ENCODE results near the gene SMIM20. TPM values are rescaled to one million over a fixed set of nuclear protein-coding genes. Genes with fewer than 3 reads are reported as not detected.

The SMIM20 gene
- total RNA-seq, 1 experiment from 2014 or later = 34.8 TPM

- H3K27me3 ChIP-seq (replicated peaks) = no peaks in the 10 kb centered on the region
- no peaks in the 10 kb centered on the region for H3K9me3 ChIP-seq (replicated peaks)
- H3K4me3 ChIP-seq = no peak overlapping the region
- H3K4me1 ChIP-seq (replicated peaks) = peaks cover 13% of the 10 kb centered on the region
- H3K27ac ChIP-seq = no peak overlapping the region
- no peak for DNase-seq (ENCODE audit: low read depth in 1 of 2, low spot score in 2 of 2)
- no peaks in the 10 kb centered on the region for H3K36me3 ChIP-seq
Observed at GRCh38 chr4:25881193-25881592, 32.8 kb upstream of the SMIM20 start.

GRCh38 chr4:25882226-25882625 lies 31.8 kb upstream of the SMIM20 start:
- H3K36me3 ChIP-seq = no peaks in the 10 kb centered on the region
- H3K4me1 ChIP-seq (replicated peaks) = peaks cover 13% of the 10 kb centered on the region
- H3K27ac ChIP-seq = no peak overlapping the region
- DNase-seq (ENCODE audit: low read depth in 1 of 2, low spot score in 2 of 2) = no peak
- no peaks in the 10 kb centered on the region for H3K27me3 ChIP-seq (replicated peaks)
- H3K9me3 ChIP-seq (replicated peaks) = no peaks in the 10 kb centered on the region
- H3K4me3 ChIP-seq = no peak overlapping the region

DNA sequence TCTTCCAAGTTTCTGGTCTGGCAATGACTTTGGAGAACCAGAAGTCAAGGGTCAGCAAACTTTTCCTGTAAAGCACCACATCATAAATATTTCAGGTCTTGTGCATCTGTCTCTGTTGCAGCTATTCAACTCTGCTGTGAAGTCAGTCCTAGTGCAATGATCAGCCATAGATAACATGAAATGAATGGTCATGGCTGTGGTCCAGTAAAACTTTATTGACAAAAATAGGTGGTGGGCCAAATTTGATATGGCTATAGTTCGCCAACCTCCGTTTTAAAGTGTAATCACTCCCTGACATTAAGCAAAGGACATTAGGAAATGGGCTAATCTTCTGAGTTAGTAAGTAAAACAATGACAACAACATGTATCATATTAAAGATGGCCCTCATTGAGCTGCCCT lies 30.5 kb upstream of the SMIM20 start:
- H3K4me1 ChIP-seq (replicated peaks) = peaks cover 13% of the 10 kb centered on the region
- H3K9me3 ChIP-seq (replicated peaks) = no peaks in the 10 kb centered on the region
- no peak overlapping the region for H3K27ac ChIP-seq
- no peaks in the 10 kb centered on the region for H3K36me3 ChIP-seq
- no peak overlapping the region for H3K4me3 ChIP-seq
- no peak for DNase-seq (ENCODE audit: low read depth in 1 of 2, low spot score in 2 of 2)
- no peaks in the 10 kb centered on the region for H3K27me3 ChIP-seq (replicated peaks)

- Histone ChIP-seq H3K27me3 (replicated peaks) (no peaks in the 10 kb centered on the region), H3K9me3 (replicated peaks) (no peaks in the 10 kb centered on the region), H3K4me3 (no peak overlapping the region), H3K27ac (no peak overlapping the region), H3K36me3 (no peaks in the 10 kb centered on the region), H3K4me1 (replicated peaks) (peaks cover 13% of the 10 kb centered on the region)
- peak in 1 of 2 experiments; percentile 19 for DNase-seq (ENCODE audit: low read depth in 1 of 2, low spot score in 2 of 2)
Observed at GRCh38 chr4:25884031-25884782, 29.8 kb upstream of the SMIM20 start.

DNA sequence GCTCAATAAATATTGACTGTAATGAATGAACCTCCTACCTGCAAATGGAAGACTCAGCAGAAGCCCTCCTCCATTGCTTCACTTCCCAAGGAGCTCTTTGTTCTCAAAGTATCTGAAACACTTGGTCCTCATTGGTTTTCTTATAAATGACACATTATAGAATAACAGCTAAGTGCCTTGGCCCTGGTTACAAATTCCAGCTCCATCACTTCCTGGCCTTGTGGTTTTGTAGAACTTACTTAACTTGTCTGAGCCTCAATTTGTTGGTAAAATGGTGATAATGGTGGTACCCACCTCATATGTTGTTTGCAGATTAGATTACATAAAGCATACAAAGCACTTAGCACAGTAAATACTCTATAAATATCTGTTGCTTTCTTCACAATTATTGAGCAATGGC lies 25.2 kb upstream of the SMIM20 start:
- H3K4me1 ChIP-seq (replicated peaks) = peaks cover 13% of the 10 kb centered on the region
- H3K36me3 ChIP-seq = no peaks in the 10 kb centered on the region
- H3K27me3 ChIP-seq (replicated peaks) = no peaks in the 10 kb centered on the region
- no peak overlapping the region for H3K27ac ChIP-seq
- DNase-seq (ENCODE audit: low read depth in 1 of 2, low spot score in 2 of 2) = no peak
- H3K4me3 ChIP-seq = no peak overlapping the region
- H3K9me3 ChIP-seq (replicated peaks) = no peaks in the 10 kb centered on the region

DNA sequence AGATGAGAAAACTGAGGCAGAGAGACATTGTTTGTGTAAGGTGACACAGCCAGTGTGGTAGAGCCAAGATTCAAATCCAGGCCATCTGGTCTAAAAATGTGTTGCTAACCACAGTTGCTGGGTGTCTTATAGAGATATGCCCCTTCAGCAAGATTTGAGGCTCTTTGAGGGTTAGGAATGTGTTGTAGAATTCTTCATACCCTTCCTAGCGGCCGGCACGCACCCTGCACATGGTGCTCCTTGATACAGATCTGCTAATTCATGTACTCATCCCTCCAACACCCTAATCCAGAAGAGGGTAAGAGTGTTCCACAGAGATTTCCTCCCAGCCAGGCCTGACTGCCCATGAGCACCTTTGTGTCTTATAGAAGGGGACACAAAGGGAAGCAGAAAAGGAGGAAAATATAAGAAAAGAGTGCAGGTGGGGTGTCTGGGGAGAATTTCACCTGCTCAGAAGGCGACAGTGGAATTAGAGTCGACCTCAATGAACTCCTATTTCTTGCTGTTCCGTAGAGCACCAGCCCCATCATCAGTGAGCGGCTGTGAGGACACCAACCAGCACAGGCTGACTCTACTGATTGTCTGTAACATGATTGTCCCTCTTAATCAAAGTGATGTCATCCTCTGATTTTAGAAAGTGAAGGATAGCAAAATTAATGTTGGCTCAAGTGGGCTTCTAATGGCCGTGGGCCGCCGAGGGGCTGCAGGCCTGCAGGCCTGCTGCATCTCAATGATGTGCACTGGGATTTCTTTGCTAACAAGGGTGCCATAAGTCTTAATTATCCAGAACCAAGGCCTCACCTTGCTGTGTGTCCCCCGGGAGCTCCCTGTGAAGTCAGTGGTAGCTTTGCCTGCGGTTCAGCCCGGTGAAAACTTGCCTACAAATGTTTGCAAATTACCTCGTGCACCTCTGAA lies 24.2 kb upstream of the SMIM20 start:
- DNase-seq (ENCODE audit: low read depth in 1 of 2, low spot score in 2 of 2) = no peak
- no peak overlapping the region for H3K27ac ChIP-seq
- no peak overlapping the region for H3K4me3 ChIP-seq
- H3K27me3 ChIP-seq (replicated peaks) = no peaks in the 10 kb centered on the region
- no peaks in the 10 kb centered on the region for H3K36me3 ChIP-seq
- no peaks in the 10 kb centered on the region for H3K9me3 ChIP-seq (replicated peaks)
- H3K4me1 ChIP-seq (replicated peaks) = peaks cover 2% of the 10 kb centered on the region

DNA sequence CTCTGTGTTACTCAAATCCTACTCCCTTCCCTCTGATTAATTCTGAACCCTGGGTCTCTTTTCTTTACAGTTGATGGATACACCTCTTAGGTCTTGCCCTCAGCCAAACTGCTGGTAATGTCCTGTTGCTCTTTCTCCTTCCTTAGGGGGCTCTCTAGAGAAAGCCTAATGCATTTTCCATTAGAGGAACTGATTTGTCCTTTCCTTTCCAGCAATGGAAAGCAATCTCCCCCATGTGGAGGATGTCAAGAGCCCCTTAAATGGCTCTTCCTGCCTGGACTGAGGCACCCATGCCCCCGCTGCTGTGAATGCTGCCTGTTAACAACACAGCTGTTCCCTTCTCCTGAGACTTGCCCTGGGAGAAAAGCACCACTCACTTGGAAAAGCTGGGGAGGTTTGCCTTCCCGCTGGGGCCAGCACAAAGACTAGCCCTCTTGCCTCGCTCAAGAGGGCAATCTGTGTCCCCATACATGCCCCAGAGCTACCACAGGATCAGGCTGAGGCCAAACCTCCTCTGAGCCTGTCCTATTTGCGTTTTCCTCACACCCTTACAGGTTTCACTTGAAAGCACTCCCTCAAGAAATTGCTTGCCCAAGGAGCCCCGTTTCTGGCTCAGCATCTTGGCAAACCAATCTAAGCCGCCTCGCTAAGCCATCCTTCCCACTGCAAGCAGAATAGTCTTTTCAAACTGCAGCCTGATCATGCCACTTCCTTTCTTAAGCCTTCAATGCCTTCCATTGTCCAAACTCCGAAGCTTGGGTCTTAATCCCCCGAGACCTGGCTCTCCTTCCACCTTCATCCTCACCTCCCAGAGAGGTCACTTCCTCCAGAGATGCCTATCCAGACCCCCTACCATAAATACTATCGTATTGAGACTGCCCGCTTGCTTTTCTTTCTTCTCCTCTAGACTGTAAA lies 23.2 kb upstream of the SMIM20 start:
- Histone ChIP-seq H3K4me1 (replicated peaks) (no peaks in the 10 kb centered on the region), H3K27ac (no peak overlapping the region), H3K4me3 (no peak overlapping the region), H3K36me3 (no peaks in the 10 kb centered on the region), H3K9me3 (replicated peaks) (no peaks in the 10 kb centered on the region), H3K27me3 (replicated peaks) (no peaks in the 10 kb centered on the region)
- no peak for DNase-seq (ENCODE audit: low read depth in 1 of 2, low spot score in 2 of 2)

DNA sequence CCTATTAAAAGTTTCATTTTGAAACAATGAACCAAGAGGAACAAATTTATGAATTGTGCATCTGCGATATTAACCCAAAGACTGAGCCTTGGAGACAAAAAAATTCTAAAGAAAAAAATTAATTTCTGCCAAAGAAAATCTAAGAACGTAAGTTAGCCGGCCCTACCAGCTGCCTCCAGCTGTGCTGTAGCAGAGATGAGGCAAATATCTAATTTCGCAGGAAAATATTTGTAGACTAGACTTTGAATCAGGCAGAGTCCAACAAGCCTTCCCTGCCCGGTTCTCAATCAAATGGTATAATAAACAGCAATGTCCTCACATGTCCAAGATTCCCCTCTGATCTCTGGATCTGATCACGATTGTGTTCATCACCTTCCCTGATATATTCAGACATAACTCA lies 21.2 kb upstream of the SMIM20 start:
- H3K36me3 ChIP-seq = no peaks in the 10 kb centered on the region
- H3K4me1 ChIP-seq (replicated peaks) = no peaks in the 10 kb centered on the region
- no peaks in the 10 kb centered on the region for H3K27me3 ChIP-seq (replicated peaks)
- H3K4me3 ChIP-seq = no peak overlapping the region
- no peaks in the 10 kb centered on the region for H3K9me3 ChIP-seq (replicated peaks)
- no peak overlapping the region for H3K27ac ChIP-seq
- DNase-seq (ENCODE audit: low read depth in 1 of 2, low spot score in 2 of 2) = no peak

DNA sequence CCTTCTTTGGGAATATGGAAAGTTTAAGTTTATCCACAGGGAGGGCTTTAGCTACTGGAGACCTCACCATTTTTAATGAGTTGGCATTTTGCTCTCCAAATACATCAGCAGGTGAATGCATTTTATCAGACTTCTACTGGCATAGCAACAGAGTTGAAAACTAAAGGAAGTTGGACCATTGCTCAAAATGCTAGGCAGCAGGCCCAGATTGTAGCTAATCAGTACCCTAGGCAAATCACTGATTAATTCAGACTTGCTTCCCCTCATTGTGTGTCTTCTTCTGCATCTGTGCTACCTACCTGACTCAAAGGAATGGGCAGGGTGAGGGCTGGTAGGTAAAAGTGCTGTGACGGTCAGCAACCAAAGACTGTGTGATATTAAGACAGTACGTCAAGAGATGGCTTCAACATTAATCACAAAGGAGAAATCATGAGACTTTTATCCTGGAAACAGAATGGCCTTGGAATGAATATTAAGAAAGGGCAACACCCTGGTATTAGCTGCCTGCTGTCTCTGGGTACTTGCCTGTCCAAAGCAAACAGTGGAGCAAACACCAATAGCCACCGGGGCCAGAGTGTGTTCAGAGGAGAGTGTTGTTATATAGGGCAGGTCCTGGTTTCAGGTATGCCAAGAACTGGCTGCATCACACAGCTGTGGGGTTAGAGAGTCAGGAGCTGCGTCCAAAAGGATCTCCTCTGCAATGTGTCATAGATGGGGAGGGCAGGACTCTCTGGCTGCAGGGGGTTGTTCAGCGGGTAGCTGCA lies 17.1 kb upstream of the SMIM20 start:
- Histone ChIP-seq H3K9me3 (replicated peaks) (no peaks in the 10 kb centered on the region), H3K27me3 (replicated peaks) (no peaks in the 10 kb centered on the region), H3K36me3 (no peaks in the 10 kb centered on the region), H3K4me3 (no peak overlapping the region), H3K4me1 (replicated peaks) (no peaks in the 10 kb centered on the region), H3K27ac (no peak overlapping the region)
- DNase-seq (ENCODE audit: low read depth in 1 of 2, low spot score in 2 of 2) = no peak

GRCh38 chr4:25900310-25900709 lies 13.7 kb upstream of the SMIM20 start:
- H3K27me3 ChIP-seq (replicated peaks) = no peaks in the 10 kb centered on the region
- no peaks in the 10 kb centered on the region for H3K9me3 ChIP-seq (replicated peaks)
- H3K36me3 ChIP-seq = no peaks in the 10 kb centered on the region
- H3K4me1 ChIP-seq (replicated peaks) = peaks cover 8% of the 10 kb centered on the region
- no peak overlapping the region for H3K4me3 ChIP-seq
- DNase-seq (ENCODE audit: low read depth in 1 of 2, low spot score in 2 of 2) = no peak
- no peak overlapping the region for H3K27ac ChIP-seq

DNA sequence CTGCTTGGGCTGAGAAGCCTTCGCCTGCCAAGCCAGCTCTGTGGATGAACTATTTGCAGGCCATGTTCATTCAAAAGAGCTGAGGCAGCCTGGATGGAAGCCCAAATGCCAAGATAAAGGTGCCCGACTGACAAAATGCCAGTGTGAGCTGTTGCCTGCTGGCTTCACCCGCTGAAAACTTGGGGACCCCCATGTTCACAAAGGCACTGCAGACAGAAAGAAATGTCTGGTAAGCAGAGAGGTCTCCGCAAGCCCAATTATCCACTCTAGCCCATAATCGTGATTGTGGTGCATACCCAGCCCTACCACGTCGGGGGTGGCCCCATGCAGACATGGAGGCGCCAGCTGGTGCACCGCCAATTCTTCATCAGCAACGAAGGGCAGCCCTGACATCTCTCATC lies 13.0 kb upstream of the SMIM20 start:
- H3K27me3 ChIP-seq (replicated peaks) = no peaks in the 10 kb centered on the region
- peaks cover 8% of the 10 kb centered on the region for H3K4me1 ChIP-seq (replicated peaks)
- no peaks in the 10 kb centered on the region for H3K9me3 ChIP-seq (replicated peaks)
- DNase-seq (ENCODE audit: low read depth in 1 of 2, low spot score in 2 of 2) = no peak
- no peak overlapping the region for H3K27ac ChIP-seq
- no peaks in the 10 kb centered on the region for H3K36me3 ChIP-seq
- H3K4me3 ChIP-seq = no peak overlapping the region

DNA sequence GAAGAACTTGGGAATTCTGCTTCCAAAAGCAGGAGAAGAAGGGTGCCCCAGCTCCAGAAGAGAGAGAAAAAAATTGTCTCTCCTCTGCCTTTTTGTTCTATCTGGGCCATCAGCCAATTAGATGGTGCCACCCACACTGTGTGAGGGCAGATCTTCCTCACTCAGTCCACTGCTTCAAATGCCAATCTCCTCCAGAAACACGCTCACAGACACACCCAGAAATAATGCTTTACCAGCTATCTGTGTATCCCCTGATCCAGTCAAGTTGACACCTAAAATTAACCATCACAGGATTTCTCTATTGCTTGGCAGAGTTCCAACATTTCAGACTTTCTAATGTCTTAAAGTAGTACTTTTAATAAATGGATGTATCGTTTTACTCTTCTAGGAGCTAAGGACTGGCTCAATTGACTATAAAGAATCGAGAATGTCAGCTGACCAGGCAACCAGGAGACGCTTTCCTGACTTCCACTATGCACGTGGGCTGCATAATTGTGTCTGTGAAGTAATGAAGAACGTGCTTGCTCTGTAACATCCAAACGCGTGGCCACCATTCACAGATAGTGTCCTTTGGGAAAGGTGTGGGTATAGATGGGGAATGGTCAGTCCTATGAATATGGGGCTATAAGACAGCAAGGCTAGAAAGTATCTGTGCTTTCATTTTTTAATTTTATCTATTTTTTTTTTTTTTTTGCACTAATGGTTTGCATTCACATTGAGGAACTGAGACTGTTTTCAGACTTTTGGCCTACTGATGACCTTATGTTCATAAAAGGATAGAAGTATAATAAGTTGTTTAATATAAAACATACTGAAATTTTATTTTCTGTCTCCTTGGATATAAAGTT lies 9.9 kb upstream of the SMIM20 start:
- Histone ChIP-seq H3K36me3 (no peaks in the 10 kb centered on the region), H3K4me3 (no peak overlapping the region), H3K27me3 (replicated peaks) (no peaks in the 10 kb centered on the region), H3K9me3 (replicated peaks) (no peaks in the 10 kb centered on the region), H3K27ac (no peak overlapping the region), H3K4me1 (replicated peaks) (peaks cover 35% of the 10 kb centered on the region)
- peak in 1 of 2 experiments; percentile 9 for DNase-seq (ENCODE audit: low read depth in 1 of 2, low spot score in 2 of 2)

All from SJSA1 (cell line).